Measurements from ENCODE around the gene PAFAH1B1.

The PAFAH1B1 gene

DNA sequence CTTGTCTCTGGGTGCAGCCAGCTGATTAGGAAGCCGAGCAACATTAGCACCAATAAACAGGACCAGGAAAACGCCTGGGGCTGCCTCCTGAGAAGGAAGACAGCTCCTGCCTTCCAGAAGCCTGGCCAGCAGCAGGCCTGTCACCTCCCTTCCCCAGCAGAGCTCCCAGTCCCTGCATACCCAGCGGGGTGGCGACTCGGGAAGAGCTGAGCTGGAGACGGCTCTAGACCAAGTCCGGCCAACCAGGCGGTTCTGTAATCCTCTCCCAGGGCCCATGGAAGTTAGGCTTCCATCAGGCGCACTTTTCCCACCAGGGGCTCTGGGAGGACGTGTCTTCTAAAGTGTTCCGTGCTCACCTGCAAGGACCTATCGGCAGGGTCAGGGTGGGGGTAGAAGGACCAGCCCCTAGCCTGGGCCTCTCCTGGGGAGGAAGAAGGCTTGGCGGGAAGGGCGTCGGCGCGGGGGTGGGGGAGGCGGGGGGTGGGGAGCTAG lies 130.1 kb downstream of the PAFAH1B1 start:
- no peak for DNase-seq

DNA sequence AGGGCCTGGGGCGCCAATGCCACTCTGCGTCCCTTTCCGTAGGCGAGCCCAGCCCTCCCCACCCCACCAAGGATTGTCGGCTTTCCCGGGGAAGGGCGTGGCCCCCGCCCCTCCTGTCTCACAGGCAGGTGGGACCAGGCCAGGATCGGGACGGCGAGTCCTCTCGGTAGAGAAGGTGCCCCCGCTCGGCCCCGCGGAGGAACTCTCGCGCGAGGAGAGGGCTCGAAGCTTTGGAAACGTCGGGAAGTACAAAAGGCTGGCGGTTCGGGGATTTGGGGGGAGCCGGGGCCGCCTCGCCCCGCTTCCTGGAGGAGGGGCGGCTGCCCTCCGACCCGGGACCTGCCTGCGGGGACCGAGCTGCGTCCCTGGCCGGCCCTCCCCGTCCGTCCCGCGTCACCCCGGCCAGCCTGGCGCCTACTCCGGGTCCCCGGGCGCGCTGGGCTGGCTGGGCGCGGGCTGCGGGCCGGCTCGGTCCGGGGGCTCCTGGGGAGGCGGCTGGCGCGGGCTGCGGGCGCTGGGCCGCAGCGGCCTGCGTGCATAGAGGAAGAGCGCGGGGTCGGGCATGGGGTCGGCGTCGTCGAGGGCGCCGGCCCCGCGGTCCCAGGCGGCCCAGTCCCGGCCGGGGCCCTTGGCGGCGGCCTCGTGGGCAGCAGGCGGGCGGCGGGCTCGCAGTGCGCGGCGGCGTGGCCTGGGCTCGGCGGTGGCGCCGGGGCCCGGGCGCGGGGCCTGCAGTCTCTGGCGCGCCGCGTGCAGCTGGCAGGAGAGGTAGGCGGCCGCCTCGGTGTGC lies 130.7 kb downstream of the PAFAH1B1 start:
- DNase-seq: no peak

DNA sequence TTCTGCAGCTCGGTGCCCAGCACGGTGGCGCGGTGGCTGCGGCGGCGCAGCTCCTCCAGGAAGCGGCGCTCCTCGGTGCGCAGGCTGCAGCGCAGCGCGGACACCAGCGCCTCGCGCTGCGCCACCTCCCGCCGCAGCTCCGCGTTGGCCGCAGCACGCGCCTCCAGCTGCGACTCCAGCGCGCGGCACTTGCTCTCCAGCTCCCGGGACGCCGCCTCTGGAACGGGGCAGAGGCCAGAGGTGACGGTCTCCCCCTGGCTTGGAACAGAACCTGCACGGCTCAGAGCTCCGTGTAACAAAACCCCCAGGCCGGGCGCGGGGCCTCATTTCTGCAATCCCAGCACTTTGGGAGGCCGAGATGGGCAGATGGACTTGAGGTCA lies 131.3 kb downstream of the PAFAH1B1 start:
- DNase-seq: peak; percentile 15

DNA sequence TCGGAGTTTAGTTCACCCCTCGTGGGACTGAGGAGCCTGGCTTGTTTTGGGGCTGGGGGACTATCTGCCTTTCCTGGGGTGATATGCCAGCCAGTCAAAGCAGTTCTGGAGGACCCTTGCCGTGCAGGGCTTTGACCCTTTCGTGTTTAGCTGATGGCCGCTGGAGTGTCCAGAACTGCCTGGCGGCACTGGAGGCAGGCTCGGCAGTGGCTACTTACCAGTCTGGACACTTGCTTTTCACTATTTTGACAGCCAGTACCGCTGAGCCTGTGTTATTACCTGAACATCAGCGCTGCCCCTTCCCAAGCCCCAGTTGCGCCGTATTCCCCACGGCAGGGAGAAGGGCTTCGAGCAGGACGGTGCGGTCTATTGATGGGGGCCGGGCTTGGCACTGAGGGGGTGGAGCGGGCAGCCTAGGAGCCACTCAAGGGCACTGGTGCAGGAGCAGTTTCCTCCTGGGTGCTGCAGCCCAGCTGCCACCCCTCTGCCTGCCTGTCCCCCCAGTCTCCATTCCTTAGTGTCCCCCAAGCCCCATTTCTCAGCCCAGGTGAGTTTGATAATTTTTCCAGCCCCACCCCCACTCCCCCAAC lies 137.4 kb downstream of the PAFAH1B1 start:
- no peak for DNase-seq

DNA sequence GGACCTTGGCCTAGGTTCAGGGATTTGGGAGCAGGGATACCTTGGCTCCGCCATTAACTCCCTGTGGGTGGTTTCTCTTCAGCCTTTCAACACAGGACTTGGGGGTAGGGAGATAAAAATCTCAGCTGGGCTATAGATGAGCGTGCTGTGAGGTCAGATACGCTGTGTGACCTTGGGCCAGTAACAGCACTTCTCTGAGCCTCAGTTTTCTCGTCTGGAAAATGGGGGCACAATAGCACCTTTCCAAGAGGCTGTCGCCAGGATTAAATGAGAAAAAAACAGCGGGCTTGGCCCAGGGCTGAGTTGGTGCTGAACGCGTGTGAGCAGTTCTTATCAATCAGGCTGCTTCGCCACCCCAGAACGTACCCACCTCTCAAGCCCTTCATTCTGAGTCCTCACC lies 138.4 kb downstream of the PAFAH1B1 start:
- no peak for DNase-seq

DNA sequence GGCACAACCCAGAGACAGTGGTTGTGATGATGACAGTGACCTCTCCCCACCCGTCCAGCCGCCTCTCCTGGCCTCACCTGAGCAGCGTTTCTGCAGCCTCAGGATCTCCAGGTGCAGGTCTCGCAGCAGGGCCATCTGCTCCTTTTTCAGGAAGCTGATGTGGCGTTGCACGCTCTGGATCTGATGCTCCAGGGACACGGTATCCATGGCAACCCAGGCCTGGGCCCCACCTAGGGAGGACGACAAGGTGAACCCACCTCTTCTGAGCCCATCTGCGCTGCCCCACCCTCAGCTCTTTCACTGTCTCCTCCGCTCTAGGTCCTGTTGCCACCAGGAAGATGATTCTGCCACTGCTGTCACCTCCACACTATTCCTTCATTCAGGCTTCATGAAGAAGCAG lies 141.5 kb downstream of the PAFAH1B1 start:
- DNase-seq: no peak

All from OCI-M1 (cell line).